Neuron (in vitro differentiated cells): ENCODE results near the gene SMLR1.

Experiments
- H2AFZ ChIP-seq: one replicate; pipeline ENCODE4 v1.6.1; 2013; ENCODE audit warnings: low read depth, mild to moderate bottlenecking, inconsistent platforms, low read length, moderate library complexity
- H3K27me3 ChIP-seq: one replicate; pipeline ENCODE4 v1.6.1; 2013; ENCODE audit warnings: low read length; ENCODE audit not compliant: insufficient read depth
- H3K36me3 ChIP-seq: one replicate; pipeline ENCODE4 v1.6.1; 2013; ENCODE audit warnings: low read length; ENCODE audit not compliant: insufficient read depth
- H3K4me1 ChIP-seq: one replicate; pipeline ENCODE4 v1.6.1; 2013; ENCODE audit warnings: low read length; ENCODE audit not compliant: insufficient read depth
- H3K4me3 ChIP-seq: 2 replicates; pipeline ENCODE4 v1.5.1; 2013; ENCODE audit warnings: mild to moderate bottlenecking, low read length, moderate library complexity
- H3K9me3 ChIP-seq: one replicate; pipeline ENCODE4 v1.6.1; 2013; ENCODE audit warnings: low read length

Gene SMLR1

DNA sequence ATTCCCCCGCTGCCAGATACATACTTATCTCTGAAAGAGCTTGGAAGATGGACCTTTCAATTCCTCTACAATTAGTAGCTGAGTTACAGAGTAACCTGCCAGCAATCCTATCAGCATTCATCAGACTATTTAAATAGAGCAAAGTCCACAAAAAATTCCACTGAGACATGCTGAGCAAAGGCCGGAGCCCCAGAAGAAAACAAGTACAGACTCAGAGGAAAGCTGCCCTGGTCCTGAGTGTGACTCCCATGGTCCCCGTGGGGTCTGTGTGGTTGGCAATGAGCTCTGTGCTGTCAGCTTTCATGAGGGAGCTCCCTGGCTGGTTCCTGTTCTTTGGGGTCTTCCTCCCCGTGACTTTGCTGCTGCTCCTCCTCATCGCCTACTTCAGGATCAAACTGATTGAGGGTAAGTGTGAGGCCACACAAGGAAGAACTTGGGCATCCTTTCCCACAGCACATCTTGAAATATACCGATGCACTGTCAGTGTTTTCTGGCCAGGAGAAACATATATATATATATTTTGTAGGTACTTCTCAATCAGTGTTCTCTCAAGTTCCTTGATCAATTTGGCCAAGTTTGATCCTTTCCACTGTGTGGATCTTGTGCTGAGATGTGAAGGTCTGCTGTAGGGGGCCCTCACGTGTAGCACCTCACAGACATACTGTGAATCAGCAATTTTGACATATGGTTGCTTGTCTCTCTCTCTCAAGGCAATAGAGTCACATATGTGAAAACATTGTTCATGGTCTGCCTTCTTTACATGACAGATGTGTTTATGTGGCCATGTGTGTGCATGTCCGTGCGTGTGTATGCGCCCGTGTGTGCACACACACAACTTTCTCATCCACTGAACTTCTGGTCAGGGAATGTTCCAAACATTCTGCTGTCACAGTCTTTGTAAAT is at the start of gene SMLR1:
Gene SMLR1 (plus strand): TSS at position 160 of the 903 bp plus-strand sequence. CDS start 8 bp downstream, at position 168.
- peaks cover 15% of the 10 kb centered on the region for H3K4me1 ChIP-seq
- no peaks in the 10 kb centered on the region for H3K36me3 ChIP-seq
- H3K4me3 ChIP-seq = no peak within 1 kb of the TSS
- no peaks in the 10 kb centered on the region for H3K27me3 ChIP-seq
- H3K9me3 ChIP-seq = no peaks in the 10 kb centered on the region
- H2AFZ ChIP-seq = no peak within 1 kb of the TSS

- H3K4me3 ChIP-seq = no peak overlapping the region
- H2AFZ ChIP-seq = no peak overlapping the region
- H3K9me3 ChIP-seq = no peaks in the 10 kb centered on the region
- H3K27me3 ChIP-seq = no peaks in the 10 kb centered on the region
- H3K4me1 ChIP-seq = no peaks in the 10 kb centered on the region
- no peaks in the 10 kb centered on the region for H3K36me3 ChIP-seq
These were observed 48.1 kb upstream of the SMLR1 start for GRCh38 chr6:130778946-130779657.

- Histone ChIP-seq H3K27me3 (no peaks in the 10 kb centered on the region), H3K4me3 (no peak overlapping the region), H3K36me3 (no peaks in the 10 kb centered on the region), H3K4me1 (no peaks in the 10 kb centered on the region), H2AFZ (no peak overlapping the region), H3K9me3 (no peaks in the 10 kb centered on the region)
These were observed 47.6 kb upstream of the SMLR1 start for GRCh38 chr6:130779658-130780033.

DNA sequence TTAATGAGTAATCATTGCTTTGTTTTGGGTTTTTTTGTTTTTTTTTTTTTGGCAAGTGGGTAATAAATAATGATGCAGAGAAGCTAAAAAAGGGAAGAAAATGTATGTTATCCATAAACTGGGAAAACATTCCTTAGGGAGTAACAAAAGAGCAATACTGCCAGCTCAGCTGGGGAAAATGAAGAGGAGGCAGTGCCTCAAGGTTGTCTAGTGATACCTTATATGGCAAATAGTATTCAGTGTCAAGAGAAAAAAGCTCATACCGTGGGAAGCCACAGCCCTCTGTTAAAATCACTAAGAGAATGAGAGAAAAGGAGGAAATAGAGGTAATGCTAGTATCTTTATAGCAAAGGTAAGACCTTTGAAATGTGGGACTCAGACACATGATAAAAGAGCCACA is 47.1 kb upstream of the SMLR1 start:
- Histone ChIP-seq H3K27me3 (no peaks in the 10 kb centered on the region), H3K36me3 (no peaks in the 10 kb centered on the region), H2AFZ (no peak overlapping the region), H3K9me3 (no peaks in the 10 kb centered on the region), H3K4me3 (no peak overlapping the region), H3K4me1 (no peaks in the 10 kb centered on the region)

GRCh38 chr6:130781557-130781956 is 45.6 kb upstream of the SMLR1 start:
- H3K4me1 ChIP-seq = no peaks in the 10 kb centered on the region
- no peak overlapping the region for H3K4me3 ChIP-seq
- no peaks in the 10 kb centered on the region for H3K27me3 ChIP-seq
- no peaks in the 10 kb centered on the region for H3K36me3 ChIP-seq
- no peak overlapping the region for H2AFZ ChIP-seq
- no peaks in the 10 kb centered on the region for H3K9me3 ChIP-seq

DNA sequence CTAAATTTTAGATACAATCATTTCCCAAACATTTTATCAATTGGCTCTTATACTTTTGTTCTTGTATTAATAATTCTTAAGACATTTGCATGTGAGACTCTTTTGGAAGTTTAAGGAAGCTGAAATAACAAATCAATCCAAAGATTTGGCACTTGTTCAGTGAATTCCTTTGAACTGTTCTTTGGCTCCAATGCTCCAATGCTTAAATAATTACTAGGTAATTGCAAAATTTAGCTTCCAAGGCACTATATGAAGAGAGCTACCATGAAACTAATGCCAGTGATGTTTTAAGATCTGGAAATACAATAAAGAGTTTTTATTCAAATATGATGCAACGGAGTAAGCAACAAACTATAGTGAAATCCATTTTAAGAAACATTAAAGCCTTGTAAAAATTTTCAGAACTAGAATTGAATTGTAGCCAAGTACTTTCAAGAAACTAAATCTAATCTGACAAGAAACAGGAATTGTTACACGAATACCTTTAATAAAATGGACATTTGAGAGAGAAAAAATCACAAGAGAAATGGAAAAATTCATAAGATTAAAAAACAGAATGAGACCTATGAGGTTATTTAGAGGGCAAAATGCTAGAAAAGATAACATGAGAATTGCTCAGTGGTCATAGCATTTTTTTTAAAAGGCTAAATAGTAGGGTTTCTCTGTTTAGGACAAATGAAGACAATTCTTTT is 43.6 kb upstream of the SMLR1 start:
- Histone ChIP-seq H3K36me3 (no peaks in the 10 kb centered on the region), H3K9me3 (no peaks in the 10 kb centered on the region), H3K27me3 (no peaks in the 10 kb centered on the region), H2AFZ (no peak overlapping the region), H3K4me3 (no peak overlapping the region), H3K4me1 (no peaks in the 10 kb centered on the region)

DNA sequence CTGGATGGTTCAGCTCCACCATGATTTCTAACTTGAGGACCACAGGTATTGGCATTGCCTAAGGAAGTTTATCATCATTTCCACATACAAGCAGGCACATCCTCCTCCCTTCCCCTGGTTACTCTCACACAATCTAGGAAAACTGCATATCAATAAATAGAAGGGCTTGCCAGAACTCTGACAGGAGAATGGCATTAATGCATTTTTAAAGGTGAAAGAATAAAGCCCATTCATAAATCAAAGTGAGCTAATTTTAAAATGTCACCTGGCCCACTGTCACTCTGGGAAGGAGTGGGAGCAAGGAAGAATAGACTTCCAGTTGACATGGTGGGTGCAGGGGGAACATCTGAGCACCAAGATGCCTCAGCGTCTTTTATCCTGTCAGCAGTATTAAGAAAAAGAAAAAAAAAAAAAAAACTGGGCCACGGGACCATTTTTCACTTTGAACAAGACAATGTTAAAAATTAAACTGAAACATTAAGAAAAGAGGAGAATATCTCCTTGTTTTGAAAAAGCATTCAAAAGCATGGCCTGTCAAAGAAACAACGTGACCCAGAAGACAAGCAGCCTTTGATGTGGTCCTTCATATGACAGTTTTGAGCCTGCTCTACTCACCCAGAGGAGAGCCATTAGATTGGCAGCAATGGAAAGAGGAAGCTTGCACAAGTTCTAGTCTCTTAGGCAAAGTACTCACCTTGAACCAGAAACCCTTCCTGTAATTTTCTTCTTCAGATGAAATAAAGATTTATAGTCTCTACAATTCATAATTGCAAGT is 39.3 kb upstream of the SMLR1 start:
- Histone ChIP-seq H3K36me3 (no peaks in the 10 kb centered on the region), H3K27me3 (no peaks in the 10 kb centered on the region), H2AFZ (no peak overlapping the region), H3K4me3 (no peak overlapping the region), H3K4me1 (no peaks in the 10 kb centered on the region), H3K9me3 (no peaks in the 10 kb centered on the region)

- no peaks in the 10 kb centered on the region for H3K36me3 ChIP-seq
- H3K27me3 ChIP-seq = no peaks in the 10 kb centered on the region
- H3K4me3 ChIP-seq = no peak overlapping the region
- H3K4me1 ChIP-seq = no peaks in the 10 kb centered on the region
- H3K9me3 ChIP-seq = no peaks in the 10 kb centered on the region
- H2AFZ ChIP-seq = no peak overlapping the region
These were observed 38.3 kb upstream of the SMLR1 start for GRCh38 chr6:130788954-130789353.

GRCh38 chr6:130794010-130794697 is 33.1 kb upstream of the SMLR1 start:
- Histone ChIP-seq H3K27me3 (no peaks in the 10 kb centered on the region), H3K4me3 (no peak overlapping the region)

DNA sequence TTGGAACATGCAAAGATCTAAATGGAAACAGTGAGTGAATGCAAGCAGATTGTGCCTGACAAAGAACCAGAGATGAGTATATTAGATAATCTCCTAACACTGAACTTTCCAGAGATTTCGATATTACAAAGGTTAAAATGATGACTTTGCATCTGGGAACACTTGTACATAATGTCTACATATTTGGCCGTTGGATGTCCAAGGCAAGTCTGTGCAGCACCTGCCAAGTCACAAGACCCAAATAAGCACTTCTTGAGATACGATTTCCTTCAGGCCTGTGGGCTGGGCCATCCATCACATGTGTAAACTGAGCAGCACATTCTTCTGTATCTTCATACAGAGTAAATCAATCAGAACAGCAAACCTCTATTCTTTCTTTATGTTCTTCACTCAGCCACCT is 32.5 kb upstream of the SMLR1 start:
- Histone ChIP-seq H3K36me3 (no peaks in the 10 kb centered on the region), H3K27me3 (no peaks in the 10 kb centered on the region), H2AFZ (no peak overlapping the region), H3K9me3 (no peaks in the 10 kb centered on the region), H3K4me1 (no peaks in the 10 kb centered on the region), H3K4me3 (no peak overlapping the region)

More at GRCh38 chr6:130794010-130794697, 33.1 kb upstream of the SMLR1 start:
- Histone ChIP-seq H2AFZ (no peak overlapping the region), H3K36me3 (no peaks in the 10 kb centered on the region), H3K9me3 (no peaks in the 10 kb centered on the region), H3K4me1 (no peaks in the 10 kb centered on the region)

- H3K36me3 ChIP-seq = no peaks in the 10 kb centered on the region
- no peak overlapping the region for H3K4me3 ChIP-seq
- no peak overlapping the region for H2AFZ ChIP-seq
- no peaks in the 10 kb centered on the region for H3K27me3 ChIP-seq
- no peaks in the 10 kb centered on the region for H3K4me1 ChIP-seq
- no peaks in the 10 kb centered on the region for H3K9me3 ChIP-seq
These were observed 30.8 kb upstream of the SMLR1 start for GRCh38 chr6:130796313-130796905.

- Histone ChIP-seq H3K4me3 (no peak overlapping the region), H3K36me3 (no peaks in the 10 kb centered on the region), H3K4me1 (no peaks in the 10 kb centered on the region), H2AFZ (no peak overlapping the region), H3K9me3 (no peaks in the 10 kb centered on the region), H3K27me3 (no peaks in the 10 kb centered on the region)
These were observed 30.1 kb upstream of the SMLR1 start for GRCh38 chr6:130797061-130797460.
